ENCODE results near the gene SLC26A6. TPM values are rescaled to one million over a fixed set of nuclear protein-coding genes. Genes with fewer than 3 reads are reported as not detected.

Gene SLC26A6
- total and polyA plus RNA-seq, 2 of the 13 experiments (the other 11 are each of a cell fraction or from before 2014, with no cell fraction given), result 40.7 to 184 TPM

- TF ChIP-seq PRDM4 (CRISPR knock-in tag; IDR thresholded peaks at IDR 0.05; ENCODE audit: borderline replicate concordance), result peak; percentile 99
- peak; percentile 95 for TF ChIP-seq PAF1 (CRISPR knock-in tag; IDR thresholded peaks at IDR 0.05)
- TF ChIP-seq TEAD2 (CRISPR knock-in tag; IDR thresholded peaks at IDR 0.05), result peak; percentile 100
- TF ChIP-seq ZNF225 (CRISPR knock-in tag; IDR thresholded peaks at IDR 0.05), result peak; percentile 100
- TF ChIP-seq CHCHD3 (CRISPR knock-in tag; IDR thresholded peaks at IDR 0.05), result peak; percentile 100
- peak; percentile 99 for TF ChIP-seq ISL2 (CRISPR knock-in tag; IDR thresholded peaks at IDR 0.05)
- TF ChIP-seq HMG20A (CRISPR knock-in tag; IDR thresholded peaks at IDR 0.05; ENCODE audit: borderline replicate concordance), result peak; percentile 98
- TF ChIP-seq FOXP4 (CRISPR knock-in tag; IDR thresholded peaks at IDR 0.05), result peak; percentile 96
- TF ChIP-seq ZNF335 (CRISPR knock-in tag; IDR thresholded peaks at IDR 0.05), result peak; percentile 98
- no peak for TF ChIP-seq EZH2 (conservative IDR thresholded peaks at IDR 0.05; ENCODE audit: low read depth, low read length)
- peak; percentile 94 for TF ChIP-seq RCOR2 (CRISPR knock-in tag; IDR thresholded peaks at IDR 0.05)
- peak; percentile 91 for TF ChIP-seq GRHL1 (CRISPR knock-in tag; conservative IDR thresholded peaks at IDR 0.05)
- TF ChIP-seq ZBTB49 (CRISPR knock-in tag; IDR thresholded peaks at IDR 0.05; ENCODE audit: borderline replicate concordance), result peak; percentile 100
- TF ChIP-seq CREBL2 (CRISPR knock-in tag; IDR thresholded peaks at IDR 0.05; ENCODE audit: borderline replicate concordance), result peak; percentile 100
- peak; percentile 93; the same call in 1 of the 2 replicates for TF ChIP-seq ZNF619 (CRISPR knock-in tag; IDR thresholded peaks at IDR 0.05)
- TF ChIP-seq GATAD2A (CRISPR knock-in tag; IDR thresholded peaks at IDR 0.05), result peak; percentile 97
- peak; percentile 86 for TF ChIP-seq ZNF362 (CRISPR knock-in tag; IDR thresholded peaks at IDR 0.05; ENCODE audit: borderline replicate concordance)
- peak; percentile 99 for TF ChIP-seq ZBTB2 (CRISPR knock-in tag; IDR thresholded peaks at IDR 0.05; ENCODE audit: low read depth)
Observed at GRCh38 chr3:48661501-48662144, 26.4 kb upstream of the SLC26A6 start (continued).

Measured in HepG2 (cell line).